DOHH2 (cell line): ENCODE measurements around the gene UBXN7.
"Not testable (repeated sequence)": the region's sequence is repeated elsewhere in the genome, so short reads cannot be mapped to it uniquely, and the experiment has no call there.

Experiments used
- H3F3A ChIP-seq: fragments of 200-600 bp; sonication (generic), shearing (Covaris generic); 2 replicates; pipeline ENCODE4 v1.6.0; 2016; ENCODE audit warnings: antibody characterized with exemption, mild to moderate bottlenecking; ENCODE audit not compliant: control insufficient read depth, insufficient read depth
- H3K27ac ChIP-seq: fragments of 200-600 bp; sonication (generic); 2 replicates; pipeline ENCODE4 v1.5.1; 2014; ENCODE audit warnings: low read depth, mild to moderate bottlenecking, low read length, moderate library complexity
- H3K27me3 ChIP-seq: fragments of 200-600 bp; sonication (generic); 2 replicates; pipeline ENCODE4 v1.6.1; 2014; ENCODE audit warnings: mild to moderate bottlenecking, low read length, mixed read lengths; ENCODE audit not compliant: control insufficient read depth
- H3K36me3 ChIP-seq: fragments of 200-600 bp; sonication (generic); 2 replicates; pipeline ENCODE4 v1.6.1; 2014; ENCODE audit warnings: mild to moderate bottlenecking, low read length, moderate library complexity, mixed read lengths; ENCODE audit not compliant: control insufficient read depth
- H3K4me1 ChIP-seq: fragments of 200-600 bp; sonication (generic); 2 replicates; pipeline ENCODE4 v1.6.1; 2014; ENCODE audit warnings: mild to moderate bottlenecking, low read length, mixed read lengths; ENCODE audit not compliant: control insufficient read depth
- H3K4me2 ChIP-seq: fragments of 200-600 bp; sonication (generic); 2 replicates; pipeline ENCODE4 v1.6.0; 2014; ENCODE audit warnings: mild to moderate bottlenecking, low read length, moderate library complexity
- H3K4me3 ChIP-seq: fragments of 200-600 bp; sonication (generic); 2 replicates; pipeline ENCODE4 v1.5.1; 2014; ENCODE audit warnings: mild to moderate bottlenecking, low read length, mixed read lengths
- H3K79me2 ChIP-seq: fragments of 200-600 bp; sonication (generic); 2 replicates; pipeline ENCODE4 v1.6.1; 2014; ENCODE audit warnings: mild to moderate bottlenecking, low read length, mixed read lengths; ENCODE audit not compliant: control insufficient read depth
- H3K9me2 ChIP-seq: fragments of 200-600 bp; sonication (generic); replicated peaks from 2 replicates; pipeline ENCODE4 v1.6.1; 2014; ENCODE audit warnings: mild to moderate bottlenecking, low read length, mixed read lengths; ENCODE audit not compliant: control insufficient read depth
- H3K9me3 ChIP-seq: fragments of 200-600 bp; sonication (generic); 2 replicates; pipeline ENCODE4 v1.6.1; 2014; ENCODE audit warnings: antibody characterized with exemption, low read length, mixed read lengths; ENCODE audit not compliant: control insufficient read depth, insufficient read depth
- H4K20me1 ChIP-seq: fragments of 200-600 bp; sonication (generic); 2 replicates; pipeline ENCODE4 v1.6.0; 2014; ENCODE audit warnings: low read depth, mild to moderate bottlenecking, antibody characterized with exemption, low read length, moderate library complexity; ENCODE audit not compliant: control insufficient read depth, insufficient read depth
- EZH2phosphoT487 ChIP-seq: fragments of 200-600 bp; sonication (generic); IDR thresholded peaks from 2 replicates; pipeline ENCODE4 v1.6.1; 2017; ENCODE audit warnings: borderline replicate concordance, mild to moderate bottlenecking, antibody characterized with exemption, low read length, moderate library complexity, mixed read lengths
- TF ChIP-seq, protein P1 (sequence below): fragments of 200-600 bp; sonication (generic); IDR thresholded peaks from one replicate; pipeline ENCODE4 v1.5.1; 2014; ENCODE audit warnings: antibody characterized with exemption, mild to moderate bottlenecking, low read depth, low read length; ENCODE audit not compliant: poor library complexity, severe bottlenecking

Gene UBXN7

DNA sequence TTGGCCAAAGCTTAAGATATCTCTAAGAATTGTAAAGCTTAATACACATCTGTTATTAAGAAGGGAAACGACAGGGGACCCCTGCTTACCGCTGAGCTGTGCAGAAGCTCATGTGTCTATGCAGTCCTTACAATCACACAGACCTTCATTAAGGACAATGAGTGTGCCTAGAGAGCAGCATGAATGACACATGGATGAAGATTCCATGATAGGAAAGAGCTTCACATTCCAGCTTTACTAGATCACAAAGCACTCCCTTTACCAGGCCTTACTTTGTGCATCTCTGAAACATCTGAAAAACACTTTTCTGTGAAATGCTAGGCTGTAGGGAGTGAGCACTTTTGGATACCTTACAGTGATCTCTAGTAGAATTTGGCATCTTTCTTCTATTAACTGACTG lies 39.3 kb upstream of the UBXN7 start:
- Histone ChIP-seq H3K4me3 (no peak overlapping the region), H3K9me2 (no peaks in the 10 kb centered on the region), H3F3A (no peaks in the 10 kb centered on the region), H3K27ac (no peak overlapping the region), H4K20me1 (no peaks in the 10 kb centered on the region; the same call in 1 of the 2 replicates), H3K4me1 (no peaks in the 10 kb centered on the region), H3K79me2 (no peaks in the 10 kb centered on the region), H3K4me2 (no peak overlapping the region), H3K36me3 (peaks cover 42% of the 10 kb centered on the region), H3K9me3 (no peaks in the 10 kb centered on the region), H3K27me3 (no peaks in the 10 kb centered on the region)
- no peak for TF ChIP-seq EZH2phosphoT487
- TF ChIP-seq, protein P1, sequence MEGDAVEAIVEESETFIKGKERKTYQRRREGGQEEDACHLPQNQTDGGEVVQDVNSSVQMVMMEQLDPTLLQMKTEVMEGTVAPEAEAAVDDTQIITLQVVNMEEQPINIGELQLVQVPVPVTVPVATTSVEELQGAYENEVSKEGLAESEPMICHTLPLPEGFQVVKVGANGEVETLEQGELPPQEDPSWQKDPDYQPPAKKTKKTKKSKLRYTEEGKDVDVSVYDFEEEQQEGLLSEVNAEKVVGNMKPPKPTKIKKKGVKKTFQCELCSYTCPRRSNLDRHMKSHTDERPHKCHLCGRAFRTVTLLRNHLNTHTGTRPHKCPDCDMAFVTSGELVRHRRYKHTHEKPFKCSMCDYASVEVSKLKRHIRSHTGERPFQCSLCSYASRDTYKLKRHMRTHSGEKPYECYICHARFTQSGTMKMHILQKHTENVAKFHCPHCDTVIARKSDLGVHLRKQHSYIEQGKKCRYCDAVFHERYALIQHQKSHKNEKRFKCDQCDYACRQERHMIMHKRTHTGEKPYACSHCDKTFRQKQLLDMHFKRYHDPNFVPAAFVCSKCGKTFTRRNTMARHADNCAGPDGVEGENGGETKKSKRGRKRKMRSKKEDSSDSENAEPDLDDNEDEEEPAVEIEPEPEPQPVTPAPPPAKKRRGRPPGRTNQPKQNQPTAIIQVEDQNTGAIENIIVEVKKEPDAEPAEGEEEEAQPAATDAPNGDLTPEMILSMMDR: no peak

DNA sequence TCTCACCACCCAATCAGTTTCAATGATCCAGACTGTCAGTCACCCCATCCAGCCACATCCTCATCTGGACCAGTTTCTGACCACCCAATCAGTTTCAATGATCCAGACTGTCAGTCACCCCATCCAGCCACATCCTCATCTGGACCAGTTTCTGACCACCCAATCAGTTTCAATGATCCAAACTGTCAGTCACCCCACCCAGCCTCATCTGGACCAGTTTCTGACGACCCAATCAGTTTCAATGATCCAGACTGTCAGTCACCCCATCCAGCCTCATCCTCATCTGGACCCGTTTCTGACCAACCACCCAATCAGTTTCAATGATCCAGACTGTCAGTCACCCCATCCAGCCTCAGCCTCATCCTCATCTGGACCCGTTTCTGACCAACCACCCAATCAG lies 38.0 kb upstream of the UBXN7 start:
- not testable (repeated sequence) for H4K20me1 ChIP-seq, H3K4me1 ChIP-seq, H3K27ac ChIP-seq, H3K27me3 ChIP-seq, H3F3A ChIP-seq, H3K4me2 ChIP-seq, H3K79me2 ChIP-seq, H3K9me2 ChIP-seq, H3K4me3 ChIP-seq, H3K9me3 ChIP-seq
- H3K36me3 ChIP-seq: peaks cover 41% of the 10 kb centered on the region

DNA sequence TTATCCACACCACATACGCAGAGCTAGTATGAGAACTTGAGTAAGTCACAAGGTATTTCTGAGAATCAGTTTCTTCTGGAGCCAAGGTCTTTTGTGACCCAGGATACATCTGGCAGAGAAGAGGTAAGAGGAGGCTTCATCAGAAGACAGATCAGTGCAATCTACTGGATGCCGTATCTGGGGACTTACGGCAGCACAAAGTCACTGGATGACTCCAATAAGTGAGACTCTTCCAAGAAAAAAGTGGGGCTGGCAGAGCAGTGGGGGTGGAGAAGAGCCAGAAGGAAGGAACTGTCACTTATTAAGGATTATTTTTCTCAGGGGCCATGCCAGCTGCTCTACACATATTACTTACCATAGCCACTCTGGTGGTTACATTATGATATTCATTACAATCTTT lies 31.6 kb upstream of the UBXN7 start:
- Histone ChIP-seq H3K27ac (no peak overlapping the region), H4K20me1 (no peaks in the 10 kb centered on the region; the same call in 1 of the 2 replicates), H3F3A (no peaks in the 10 kb centered on the region), H3K9me3 (no peaks in the 10 kb centered on the region), H3K36me3 (peaks cover 1% of the 10 kb centered on the region; the same call in 1 of the 2 replicates), H3K4me2 (no peak overlapping the region), H3K9me2 (no peaks in the 10 kb centered on the region), H3K27me3 (no peaks in the 10 kb centered on the region; the same call in 1 of the 2 replicates), H3K4me3 (no peak overlapping the region), H3K4me1 (no peaks in the 10 kb centered on the region), H3K79me2 (no peaks in the 10 kb centered on the region)
- TF ChIP-seq, protein P1: no peak
- TF ChIP-seq EZH2phosphoT487: no peak

DNA sequence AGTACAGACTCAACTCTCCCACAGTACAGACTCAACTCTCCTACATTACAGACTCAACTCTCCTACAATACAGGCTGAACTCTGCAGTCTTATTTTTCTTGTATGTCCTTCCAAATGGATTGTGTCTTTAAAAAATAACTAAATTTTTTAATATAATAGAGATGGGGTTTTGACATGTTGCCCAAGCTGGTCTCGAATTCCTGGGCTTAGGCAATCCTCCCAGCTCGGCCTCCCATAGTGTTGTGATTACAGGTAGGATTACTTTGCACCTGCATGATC lies 31.2 kb upstream of the UBXN7 start:
- no peaks in the 10 kb centered on the region; the same call in 1 of the 2 replicates for H3K27me3 ChIP-seq
- no peaks in the 10 kb centered on the region for H3K9me2 ChIP-seq
- no peak for TF ChIP-seq EZH2phosphoT487
- TF ChIP-seq, protein P1: no peak
- H3K27ac ChIP-seq: no peak overlapping the region
- no peak overlapping the region for H3K4me2 ChIP-seq
- H4K20me1 ChIP-seq: no peaks in the 10 kb centered on the region; the same call in 1 of the 2 replicates
- H3K9me3 ChIP-seq: no peaks in the 10 kb centered on the region
- no peaks in the 10 kb centered on the region for H3K4me1 ChIP-seq
- H3K36me3 ChIP-seq: no peaks in the 10 kb centered on the region
- H3K4me3 ChIP-seq: no peak overlapping the region
- no peaks in the 10 kb centered on the region for H3K79me2 ChIP-seq
- H3F3A ChIP-seq: no peaks in the 10 kb centered on the region

DNA sequence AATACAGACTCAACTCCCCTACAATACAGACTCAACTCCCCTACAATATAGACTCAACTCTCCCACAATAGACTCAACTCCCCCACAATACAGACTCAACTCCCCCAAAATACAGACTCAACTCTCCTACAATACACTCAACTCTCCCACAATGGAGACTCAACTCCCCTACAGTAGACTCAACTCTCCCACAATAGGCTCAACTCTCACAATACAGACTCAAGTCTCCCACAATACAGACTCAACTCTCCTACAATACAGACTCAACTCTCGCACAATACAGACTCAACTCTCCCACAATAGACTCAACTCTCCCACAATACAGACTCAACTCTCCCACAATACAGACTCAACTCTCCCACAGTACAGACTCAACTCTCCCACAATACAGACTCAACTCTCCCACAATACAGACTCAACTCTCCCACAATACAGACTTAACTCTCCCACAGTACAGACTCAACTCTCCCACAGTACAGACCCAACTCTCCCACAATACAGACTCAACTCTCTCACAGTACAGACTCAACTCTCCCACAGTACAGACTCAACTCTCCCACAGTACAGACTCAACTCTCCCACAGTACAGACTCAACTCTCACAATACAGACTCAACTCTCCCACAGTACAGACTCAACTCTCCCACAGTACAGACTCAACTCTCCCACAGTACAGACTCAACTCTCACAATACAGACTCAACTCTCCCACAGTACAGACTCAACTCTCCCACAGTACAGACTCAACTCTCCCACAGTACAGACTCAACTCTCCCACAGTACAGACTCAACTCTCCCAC lies 30.7 kb upstream of the UBXN7 start:
- not testable (repeated sequence) for H3K4me2 ChIP-seq, H3K4me3 ChIP-seq, H3K9me3 ChIP-seq, H3K4me1 ChIP-seq, H3K27ac ChIP-seq, H3K27me3 ChIP-seq, H3K9me2 ChIP-seq, H4K20me1 ChIP-seq, H3F3A ChIP-seq, H3K36me3 ChIP-seq, H3K79me2 ChIP-seq
